Osteocyte (in vitro differentiated cells): ENCODE measurements around the gene HDAC4. TPM values are rescaled to one million over a fixed set of nuclear protein-coding genes. Genes with fewer than 3 reads are reported as not detected.

Experiments used
- DNase-seq: peaks from one replicate; pipeline ENCODE4 v3.0.0; 2021; ENCODE audit warnings: mixed read lengths; ENCODE audit not compliant: unreplicated experiment; ENCODE audit errors: extremely low spot score
- H3K27ac Mint-ChIP-seq: one replicate; pipeline ENCODE4 v1.8.0; 2021; ENCODE audit warnings: mild to moderate bottlenecking, mixed read lengths; ENCODE audit not compliant: unreplicated experiment
- H3K27me3 Mint-ChIP-seq: one replicate; pipeline ENCODE4 v1.8.0; 2021; ENCODE audit warnings: mixed read lengths; ENCODE audit not compliant: unreplicated experiment
- H3K36me3 Mint-ChIP-seq: one replicate; pipeline ENCODE4 v1.8.0; 2021; ENCODE audit warnings: mixed read lengths; ENCODE audit not compliant: unreplicated experiment
- H3K4me1 Mint-ChIP-seq: one replicate; pipeline ENCODE4 v1.8.0; 2021; ENCODE audit warnings: mixed read lengths; ENCODE audit not compliant: unreplicated experiment
- H3K4me3 Mint-ChIP-seq: one replicate; pipeline ENCODE4 v1.8.0; 2021; ENCODE audit warnings: mild to moderate bottlenecking, moderate library complexity, mixed read lengths; ENCODE audit not compliant: unreplicated experiment
- H3K9me3 Mint-ChIP-seq: one replicate; pipeline ENCODE4 v1.8.0; 2021; ENCODE audit warnings: mixed read lengths; ENCODE audit not compliant: unreplicated experiment
- CTCF ChIP-seq: fragments of 200-600 bp; sonication (generic); IDR thresholded peaks from 2 replicates; pipeline ENCODE4 v1.5.0; 2021; ENCODE audit warnings: antibody characterized with exemption, mild to moderate bottlenecking, moderate library complexity
- total RNA-seq: library from RNA; stranded (reverse); gene quantifications from 2 replicates; pipeline ENCODE4 v1.2.1, GENCODE V29; 2021

Gene HDAC4
- total RNA-seq, 1 donor from 2014 or later, result 30.3 TPM

- H3K4me3 Mint-ChIP-seq, result no peak overlapping the region
- no peak for TF ChIP-seq CTCF
- H3K4me1 Mint-ChIP-seq, result peaks cover 30% of the 10 kb centered on the region
- H3K9me3 Mint-ChIP-seq, result no peaks in the 10 kb centered on the region
- no peak overlapping the region for H3K27ac Mint-ChIP-seq
- no peak for DNase-seq
- H3K27me3 Mint-ChIP-seq, result no peaks in the 10 kb centered on the region
- H3K36me3 Mint-ChIP-seq, result no peaks in the 10 kb centered on the region
These were observed 107.7 kb downstream of the HDAC4 start for GRCh38 chr2:239292959-239293774.

DNA sequence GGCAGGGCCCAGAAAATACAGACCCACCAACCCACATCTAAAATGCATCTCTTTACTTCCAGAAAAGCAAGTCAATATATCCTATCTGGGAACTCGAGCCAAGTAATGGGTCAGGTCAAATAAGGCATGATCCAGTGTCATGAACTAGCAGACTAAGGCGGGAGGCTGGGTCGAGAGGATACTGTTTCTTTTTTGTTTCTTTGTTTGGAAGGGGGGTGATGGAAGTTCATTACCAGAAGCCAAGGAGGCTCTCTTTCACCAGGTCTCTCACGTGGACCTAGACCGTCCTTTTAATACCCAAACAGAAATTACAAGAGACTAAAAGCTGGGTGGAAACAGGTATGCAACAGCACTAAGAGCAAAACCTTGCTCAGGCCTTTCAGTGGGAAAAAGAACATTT, 108.3 kb downstream of the HDAC4 start:
- TF ChIP-seq CTCF, result no peak
- DNase-seq, result no peak
- Mint-ChIP-seq H3K27me3 (no peaks in the 10 kb centered on the region), H3K4me3 (no peak overlapping the region), H3K9me3 (no peaks in the 10 kb centered on the region), H3K27ac (no peak overlapping the region), H3K4me1 (peaks cover 32% of the 10 kb centered on the region), H3K36me3 (no peaks in the 10 kb centered on the region)

GRCh38 chr2:239291475-239292350, 109.1 kb downstream of the HDAC4 start:
- H3K27ac Mint-ChIP-seq, result no peak overlapping the region
- H3K27me3 Mint-ChIP-seq, result no peaks in the 10 kb centered on the region
- no peak for TF ChIP-seq CTCF
- no peaks in the 10 kb centered on the region for H3K36me3 Mint-ChIP-seq
- no peak for DNase-seq
- peaks cover 34% of the 10 kb centered on the region for H3K4me1 Mint-ChIP-seq
- no peaks in the 10 kb centered on the region for H3K9me3 Mint-ChIP-seq
- no peak overlapping the region for H3K4me3 Mint-ChIP-seq

GRCh38 chr2:239290618-239291474, 110.0 kb downstream of the HDAC4 start:
- DNase-seq, result no peak
- Mint-ChIP-seq H3K4me1 (peaks cover 34% of the 10 kb centered on the region), H3K36me3 (no peaks in the 10 kb centered on the region), H3K27ac (no peak overlapping the region), H3K9me3 (no peaks in the 10 kb centered on the region), H3K27me3 (no peaks in the 10 kb centered on the region), H3K4me3 (no peak overlapping the region)
- TF ChIP-seq CTCF, result no peak
